Suprapubic skin (tissue), 4 donors: ENCODE results near the gene CDC42BPG. TPM values are rescaled to one million over a fixed set of nuclear protein-coding genes. Genes with fewer than 3 reads are reported as not detected.

Experiments used
- DNase-seq, 2 donors: peaks; one replicate each; pipeline ENCODE4 v3.0.0-alpha.2; 2019; ENCODE audit warnings: low spot score in 2 of 2
- H3K27ac ChIP-seq: fragments of 200-600 bp; sonication (generic); one replicate; pipeline ENCODE4 v1.5.1; 2019
- H3K27me3 ChIP-seq: fragments of 200-600 bp; sonication (generic); one replicate; pipeline ENCODE4 v1.5.1; 2019
- H3K36me3 ChIP-seq: fragments of 200-600 bp; sonication (generic); one replicate; pipeline ENCODE4 v1.5.1; 2019
- H3K4me1 ChIP-seq: fragments of 200-600 bp; sonication (generic); one replicate; pipeline ENCODE4 v1.5.1; 2019
- H3K4me3 ChIP-seq: fragments of 200-600 bp; sonication (generic); one replicate; pipeline ENCODE4 v1.5.1; 2019; ENCODE audit warnings: mild to moderate bottlenecking
- H3K9me3 ChIP-seq: fragments of 200-600 bp; sonication (generic); one replicate; pipeline ENCODE4 v1.5.1; 2019
- CTCF ChIP-seq, 2 donors: fragments of 200-600 bp in 1 of 2; fragments of 450-650 bp in 1 of 2; sonication (generic) in 1 of 2; IDR thresholded peaks; one replicate each; pipeline ENCODE4 v1.5.1; 2016 to 2019; ENCODE audit warnings: antibody characterized with exemption in 2 of 2, mild to moderate bottlenecking in 1 of 2, moderate library complexity in 1 of 2
- EP300 ChIP-seq: sonication (generic); formaldehyde crosslinking; IDR thresholded peaks from one replicate; pipeline ENCODE4 v1.6.1; 2017; ENCODE audit warnings: antibody characterized with exemption
- POLR2A ChIP-seq, 2 donors: fragments of 450-650 bp; IDR thresholded peaks; one replicate each; pipeline ENCODE4 v1.6.1; 2017; ENCODE audit warnings: antibody characterized with exemption in 2 of 2, mild to moderate bottlenecking in 2 of 2, moderate library complexity in 2 of 2
- POLR2AphosphoS5 ChIP-seq, 3 donors: sonication (generic); formaldehyde crosslinking; IDR thresholded peaks; one replicate each; pipeline ENCODE4 v1.6.1; 2017; ENCODE audit warnings: antibody characterized with exemption in 3 of 3
- WGBS: methylation state at CpG from one replicate; pipeline ENCODE4 v1.1.5; 2018; 5-methylcytosine and 5-hydroxymethylcytosine counted together
- total RNA-seq, 4 donors: library from RNA; depleted of rRNA; stranded (reverse); fragments of >200 nt; gene quantifications; one replicate each; pipeline ENCODE4 v1.1.0, GENCODE V29; 2016

Gene CDC42BPG
- total RNA-seq, 4 donors from 2014 or later, result 42.2 to 64.9 (median 61.1) TPM

GRCh38 chr11:64870176-64870892, 25.9 kb upstream of the CDC42BPG start:
- H3K4me3 ChIP-seq, result peak overlapping the region; percentile 1
- no peak for DNase-seq
- peaks cover 77% of the 10 kb centered on the region for H3K4me1 ChIP-seq
- no peaks in the 10 kb centered on the region for H3K27me3 ChIP-seq
- WGBS, result 75% methylated on average over 7 of the region's 19 CpGs
- H3K36me3 ChIP-seq, result peaks cover 31% of the 10 kb centered on the region
- H3K27ac ChIP-seq, result peak overlapping the region; percentile 67
- H3K9me3 ChIP-seq, result no peaks in the 10 kb centered on the region
- TF ChIP-seq CTCF (IDR thresholded peaks at IDR 0.05), result no peak
- TF ChIP-seq EP300, result no peak
- TF ChIP-seq POLR2A (IDR thresholded peaks at IDR 0.05), result no peak

- Histone ChIP-seq H3K27me3 (no peaks in the 10 kb centered on the region), H3K9me3 (no peaks in the 10 kb centered on the region), H3K27ac (peak overlapping the region; percentile 67), H3K4me1 (peaks cover 77% of the 10 kb centered on the region), H3K36me3 (peaks cover 29% of the 10 kb centered on the region), H3K4me3 (peak overlapping the region; percentile 7)
- no CpG with 5 or more reads among the region's 9 CpGs for WGBS
- DNase-seq, result no peak
- TF ChIP-seq CTCF (IDR thresholded peaks at IDR 0.05) (peak in 1 of 2 donors; percentile 18), EP300 (no peak)
These were observed 25.2 kb upstream of the CDC42BPG start for GRCh38 chr11:64869571-64870175.

GRCh38 chr11:64868904-64869570, 24.6 kb upstream of the CDC42BPG start:
- no peaks in the 10 kb centered on the region for H3K27me3 ChIP-seq
- no peak overlapping the region for H3K4me3 ChIP-seq
- 55% methylated on average over 9 of the region's 21 CpGs for WGBS
- TF ChIP-seq CTCF (IDR thresholded peaks at IDR 0.05) (no peak), POLR2A (IDR thresholded peaks at IDR 0.05) (no peak), EP300 (no peak), POLR2AphosphoS5 (IDR thresholded peaks at IDR 0.05) (no peak)
- H3K36me3 ChIP-seq, result peaks cover 22% of the 10 kb centered on the region
- H3K4me1 ChIP-seq, result peaks cover 78% of the 10 kb centered on the region
- H3K9me3 ChIP-seq, result no peaks in the 10 kb centered on the region
- no peak for DNase-seq
- H3K27ac ChIP-seq, result peak overlapping the region; percentile 67

- Histone ChIP-seq H3K4me1 (peaks cover 82% of the 10 kb centered on the region), H3K9me3 (no peaks in the 10 kb centered on the region), H3K36me3 (peaks cover 13% of the 10 kb centered on the region), H3K27me3 (no peaks in the 10 kb centered on the region), H3K4me3 (no peak overlapping the region), H3K27ac (peak overlapping the region; percentile 67)
- TF ChIP-seq CTCF (IDR thresholded peaks at IDR 0.05) (no peak), POLR2A (IDR thresholded peaks at IDR 0.05) (no peak), EP300 (no peak), POLR2AphosphoS5 (IDR thresholded peaks at IDR 0.05) (no peak)
- WGBS, result 61% methylated on average over 28 of the region's 28 CpGs
- no peak for DNase-seq
These were observed 23.5 kb upstream of the CDC42BPG start for GRCh38 chr11:64867748-64868462.

GRCh38 chr11:64866173-64866491, 21.7 kb upstream of the CDC42BPG start:
- Histone ChIP-seq H3K27ac (peak overlapping the region; percentile 0), H3K4me1 (peaks cover 76% of the 10 kb centered on the region), H3K4me3 (no peak overlapping the region), H3K27me3 (no peaks in the 10 kb centered on the region), H3K36me3 (peaks cover 3% of the 10 kb centered on the region), H3K9me3 (no peaks in the 10 kb centered on the region)
- DNase-seq, result no peak
- WGBS, result 96% methylated on average over 4 of the region's 4 CpGs
- no peak for TF ChIP-seq EP300
- TF ChIP-seq CTCF (IDR thresholded peaks at IDR 0.05), result no peak
- TF ChIP-seq POLR2AphosphoS5 (IDR thresholded peaks at IDR 0.05), result no peak
- TF ChIP-seq POLR2A (IDR thresholded peaks at IDR 0.05), result no peak
